ENCODE measurements around the gene WDFY1.

The WDFY1 gene

GRCh38 chr2:223835701-223836532, 109.2 kb downstream of the WDFY1 start:
- Histone ChIP-seq H3K36me3 (ENCODE audit: control insufficient read depth in 2 of 2, insufficient read depth in 2 of 2, low read length in 2 of 2) (no peaks in the 10 kb centered on the region), H3K27me3 (ENCODE audit: control insufficient read depth in 1 of 2, insufficient read depth in 2 of 2, low read length in 2 of 2) (no peaks in the 10 kb centered on the region), H3K4me3 (ENCODE audit: low read length in 2 of 2) (no peak overlapping the region), H3K9me3 (ENCODE audit: control insufficient read depth in 2 of 2, low read length in 2 of 2) (no peaks in the 10 kb centered on the region), H3K4me1 (ENCODE audit: control insufficient read depth, insufficient read depth, low read length) (peaks cover 13% of the 10 kb centered on the region), H3K27ac (ENCODE audit: low read length) (no peak overlapping the region), H3K9ac (ENCODE audit: low read length in 2 of 2) (no peak overlapping the region)

DNA sequence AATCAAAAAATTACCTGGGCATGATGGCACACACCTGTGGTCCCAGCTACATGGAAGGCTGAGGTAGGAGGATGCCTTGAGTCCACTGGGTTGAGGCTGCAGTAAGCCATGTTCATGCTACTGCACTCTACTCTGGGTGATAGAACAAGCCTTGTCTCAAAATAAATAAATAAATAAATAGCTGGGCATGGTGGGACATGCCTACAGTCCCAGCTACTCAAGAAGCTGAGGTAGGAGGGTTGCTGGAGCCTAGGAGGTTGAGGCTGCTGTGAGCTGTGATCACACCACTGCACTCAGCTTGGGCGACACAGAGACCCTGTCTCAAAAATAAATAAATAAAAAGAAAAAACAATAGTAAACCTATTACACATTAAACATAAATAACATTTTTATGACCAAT, 110.7 kb downstream of the WDFY1 start:
- Histone ChIP-seq H3K4me3 (ENCODE audit: low read length in 2 of 2) (no peak overlapping the region), H3K27ac (ENCODE audit: low read length) (no peak overlapping the region), H3K9me3 (ENCODE audit: control insufficient read depth in 2 of 2, low read length in 2 of 2) (no peaks in the 10 kb centered on the region), H3K36me3 (ENCODE audit: control insufficient read depth in 2 of 2, insufficient read depth in 2 of 2, low read length in 2 of 2) (no peaks in the 10 kb centered on the region), H3K9ac (ENCODE audit: low read length in 2 of 2) (no peak overlapping the region), H3K4me1 (ENCODE audit: control insufficient read depth, insufficient read depth, low read length) (peaks cover 13% of the 10 kb centered on the region), H3K27me3 (ENCODE audit: control insufficient read depth in 1 of 2, insufficient read depth in 2 of 2, low read length in 2 of 2) (no peaks in the 10 kb centered on the region)

DNA sequence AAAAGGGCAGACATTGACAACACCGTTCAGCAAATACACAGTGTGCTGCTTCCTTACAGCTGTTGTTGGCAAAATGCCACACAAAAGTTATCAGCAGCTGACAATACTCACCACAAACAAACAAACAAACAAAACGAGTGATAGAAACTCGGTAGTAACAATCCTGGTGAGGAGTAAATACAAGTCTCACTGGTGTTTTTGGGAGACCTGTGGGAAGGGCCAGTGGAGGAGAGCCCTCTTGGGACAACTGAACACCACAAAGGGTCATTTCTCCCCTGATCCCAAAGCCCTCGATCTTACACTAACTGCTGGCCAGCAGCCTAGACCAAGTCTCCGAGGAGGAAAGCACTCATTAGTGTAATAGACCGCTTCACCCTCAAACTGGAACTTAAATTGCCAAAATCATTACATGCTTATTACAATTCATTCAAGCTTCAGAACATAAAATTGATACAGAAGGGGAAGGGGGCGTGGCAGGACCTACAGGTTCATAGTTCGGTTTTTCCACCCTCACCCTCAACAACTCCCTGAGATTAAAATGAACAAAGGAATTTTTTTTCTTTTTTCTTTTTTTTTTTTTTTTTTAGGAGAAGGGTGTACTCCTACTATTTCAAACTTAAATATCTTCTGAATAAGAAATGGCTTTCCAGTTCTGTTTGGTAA, 112.8 kb downstream of the WDFY1 start:
- no peak overlapping the region for H3K4me3 ChIP-seq (ENCODE audit: low read length in 2 of 2)
- H3K9me3 ChIP-seq (ENCODE audit: control insufficient read depth in 2 of 2, low read length in 2 of 2): no peaks in the 10 kb centered on the region
- no peaks in the 10 kb centered on the region for H3K27me3 ChIP-seq (ENCODE audit: control insufficient read depth in 1 of 2, insufficient read depth in 2 of 2, low read length in 2 of 2)
- no peak overlapping the region for H3K9ac ChIP-seq (ENCODE audit: low read length in 2 of 2)
- H3K27ac ChIP-seq (ENCODE audit: low read length): no peak overlapping the region
- H3K36me3 ChIP-seq (ENCODE audit: control insufficient read depth in 2 of 2, insufficient read depth in 2 of 2, low read length in 2 of 2): no peaks in the 10 kb centered on the region
- peaks cover 13% of the 10 kb centered on the region for H3K4me1 ChIP-seq (ENCODE audit: control insufficient read depth, insufficient read depth, low read length)

DNA sequence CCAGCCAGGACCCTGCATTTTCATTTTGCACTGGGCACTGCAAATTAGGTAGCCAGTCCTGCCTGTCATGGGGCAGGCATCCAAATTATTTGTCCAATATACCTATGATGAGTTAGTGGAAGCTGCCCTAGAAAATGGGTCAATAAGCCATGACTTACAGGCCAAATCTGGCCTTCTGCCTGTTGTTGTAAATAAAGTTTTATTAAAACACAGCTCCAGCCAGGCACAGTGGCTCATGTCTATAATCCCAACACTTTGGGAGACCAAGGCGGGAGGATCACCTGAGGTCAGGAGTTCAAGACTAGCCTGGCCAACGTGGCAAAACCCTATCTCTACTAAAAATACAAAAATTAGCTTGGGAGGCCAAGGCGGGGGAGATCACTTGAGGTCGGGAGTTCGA, 116.0 kb downstream of the WDFY1 start:
- H3K27me3 ChIP-seq (ENCODE audit: control insufficient read depth in 1 of 2, insufficient read depth in 2 of 2, low read length in 2 of 2): no peaks in the 10 kb centered on the region
- no peak overlapping the region for H3K9ac ChIP-seq (ENCODE audit: low read length in 2 of 2)
- H3K27ac ChIP-seq (ENCODE audit: low read length): no peak overlapping the region
- no peaks in the 10 kb centered on the region for H3K9me3 ChIP-seq (ENCODE audit: control insufficient read depth in 2 of 2, low read length in 2 of 2)
- no peaks in the 10 kb centered on the region for H3K4me1 ChIP-seq (ENCODE audit: control insufficient read depth, insufficient read depth, low read length)
- H3K4me3 ChIP-seq (ENCODE audit: low read length in 2 of 2): no peak overlapping the region
- no peaks in the 10 kb centered on the region for H3K36me3 ChIP-seq (ENCODE audit: control insufficient read depth in 2 of 2, insufficient read depth in 2 of 2, low read length in 2 of 2)

- Histone ChIP-seq H3K27ac (ENCODE audit: low read length) (no peak overlapping the region), H3K27me3 (ENCODE audit: control insufficient read depth in 1 of 2, insufficient read depth in 2 of 2, low read length in 2 of 2) (no peaks in the 10 kb centered on the region), H3K4me1 (ENCODE audit: control insufficient read depth, insufficient read depth, low read length) (no peaks in the 10 kb centered on the region), H3K36me3 (ENCODE audit: control insufficient read depth in 2 of 2, insufficient read depth in 2 of 2, low read length in 2 of 2) (no peaks in the 10 kb centered on the region), H3K9ac (ENCODE audit: low read length in 2 of 2) (no peak overlapping the region), H3K9me3 (ENCODE audit: control insufficient read depth in 2 of 2, low read length in 2 of 2) (no peaks in the 10 kb centered on the region), H3K4me3 (ENCODE audit: low read length in 2 of 2) (no peak overlapping the region)
Observed at GRCh38 chr2:223828314-223828713, 116.8 kb downstream of the WDFY1 start.

GRCh38 chr2:223826995-223827394, 118.1 kb downstream of the WDFY1 start:
- no peak overlapping the region for H3K4me3 ChIP-seq (ENCODE audit: low read length in 2 of 2)

More at GRCh38 chr2:223826995-223827394, 118.1 kb downstream of the WDFY1 start:
- no peak overlapping the region for H3K9ac ChIP-seq (ENCODE audit: low read length in 2 of 2)
- H3K4me1 ChIP-seq (ENCODE audit: control insufficient read depth, insufficient read depth, low read length): no peaks in the 10 kb centered on the region
- no peaks in the 10 kb centered on the region for H3K9me3 ChIP-seq (ENCODE audit: control insufficient read depth in 2 of 2, low read length in 2 of 2)
- no peaks in the 10 kb centered on the region for H3K36me3 ChIP-seq (ENCODE audit: control insufficient read depth in 2 of 2, insufficient read depth in 2 of 2, low read length in 2 of 2)
- no peaks in the 10 kb centered on the region for H3K27me3 ChIP-seq (ENCODE audit: control insufficient read depth in 1 of 2, insufficient read depth in 2 of 2, low read length in 2 of 2)
- H3K27ac ChIP-seq (ENCODE audit: low read length): no peak overlapping the region
